Medulla oblongata (tissue), 1 donor: ENCODE data around the gene MIEF2.

Experiments
- DNase-seq: peaks from one replicate; pipeline ENCODE4 v3.0.0-alpha.2; 2015; ENCODE audit errors: extremely low spot score

MIEF2 gene

DNA sequence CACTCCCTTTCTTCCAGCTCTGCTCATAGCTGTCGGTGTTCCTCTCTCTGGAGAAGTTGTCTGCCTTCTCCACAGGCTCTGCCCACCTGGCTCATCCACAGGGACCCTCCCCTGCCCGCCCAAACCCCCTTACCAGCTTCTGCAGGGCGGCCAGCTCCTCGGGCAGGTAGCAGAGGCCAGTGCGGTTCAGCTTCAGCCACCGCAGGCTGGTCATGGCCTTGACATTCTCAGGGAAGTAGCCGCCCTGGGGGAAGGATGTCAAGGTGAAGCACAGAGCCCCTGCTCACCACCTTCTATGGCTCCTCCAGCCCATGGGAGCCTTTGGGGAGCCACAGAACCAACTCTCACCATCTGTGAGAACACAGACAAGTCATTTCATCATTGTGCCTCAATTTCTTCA is 3.7 kb upstream of the MIEF2 start:
- no peak for DNase-seq

DNA sequence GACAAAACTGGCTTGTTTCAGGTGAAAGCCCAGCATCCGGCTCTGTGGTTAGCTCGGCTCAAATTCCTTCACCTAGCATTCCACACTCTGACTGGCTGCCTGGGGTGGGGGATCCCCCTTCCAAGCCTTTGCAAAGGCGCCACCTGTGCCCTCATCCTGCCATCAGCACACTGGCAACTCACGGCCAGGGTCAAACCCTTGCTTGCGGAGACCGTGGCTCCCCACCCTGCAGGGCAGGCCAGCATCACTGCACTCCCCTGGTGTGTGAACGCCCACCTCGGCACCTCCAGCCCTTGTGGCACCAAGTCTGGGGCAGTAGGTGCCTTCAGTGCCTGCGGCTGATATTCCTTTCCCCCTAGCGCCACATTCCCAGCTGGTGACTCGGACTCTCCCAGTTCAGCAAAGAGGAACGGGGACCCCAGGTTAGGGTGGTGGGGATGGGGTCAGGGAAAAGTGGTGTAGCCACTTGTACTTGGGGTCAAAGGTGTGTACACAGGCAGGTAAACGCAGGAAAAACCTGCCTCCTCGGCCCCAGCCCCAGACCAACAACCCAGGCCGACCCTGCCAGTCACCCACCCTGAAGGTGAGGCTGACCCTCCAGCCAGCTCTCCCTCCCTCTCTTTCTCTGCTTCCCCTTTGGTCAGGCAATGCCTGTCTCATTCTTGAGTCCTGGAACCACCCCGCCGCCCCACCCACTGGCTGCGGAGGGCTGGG is 3.0 kb upstream of the MIEF2 start:
- DNase-seq, result no peak

DNA sequence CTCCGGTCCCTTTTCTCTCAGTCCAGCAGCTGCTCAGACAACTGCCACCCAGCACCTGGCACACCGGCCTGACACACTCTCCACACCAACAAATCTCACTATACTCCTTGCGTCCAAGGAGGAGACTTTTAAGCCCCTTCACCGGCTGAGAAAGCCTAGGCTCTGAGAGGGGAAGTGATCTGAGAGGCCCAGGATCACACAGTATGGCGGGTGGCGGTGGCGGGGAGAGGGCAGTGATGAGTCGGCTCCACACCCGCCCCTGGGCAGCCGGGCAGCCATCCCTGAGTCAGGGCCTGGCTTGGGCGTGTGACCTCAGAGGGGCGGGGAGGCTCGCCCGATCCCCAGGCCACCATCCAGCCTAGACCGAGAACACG is 2.5 kb upstream of the MIEF2 start:
- DNase-seq, result peak; percentile 78

DNA sequence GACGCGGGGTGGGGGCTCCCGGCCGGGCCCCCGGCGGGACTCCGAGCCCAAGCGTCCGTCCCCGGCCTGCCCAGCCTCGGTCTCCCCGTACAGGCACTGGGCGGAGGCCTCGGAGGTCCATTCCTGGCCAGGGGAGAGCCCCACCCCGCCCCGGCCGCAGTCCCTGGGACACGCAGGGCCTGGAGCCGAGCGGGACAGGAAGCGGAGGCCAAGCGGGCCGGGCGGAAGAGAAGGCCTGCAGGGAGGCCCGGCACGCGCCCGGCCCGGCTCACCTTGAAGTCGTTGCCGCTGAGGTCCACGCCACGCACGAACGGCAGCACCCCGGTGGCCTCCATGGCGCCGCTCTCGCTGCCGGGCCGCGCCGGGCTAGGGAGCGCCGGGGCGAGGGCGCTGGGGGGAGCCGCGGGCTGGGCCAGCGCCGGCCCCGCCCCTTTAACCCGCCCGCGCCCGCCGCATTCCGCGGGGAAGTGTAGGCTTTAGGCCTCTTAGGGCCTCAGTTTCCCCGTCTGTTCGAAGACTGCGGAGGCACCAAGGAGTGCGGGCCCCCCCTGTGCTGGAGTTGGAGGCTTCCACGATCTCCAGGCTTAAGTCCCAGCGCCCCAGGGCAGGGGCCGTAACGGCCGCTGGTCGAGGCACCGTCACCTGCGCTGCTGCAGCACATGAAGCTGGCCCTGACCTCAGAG is 2.0 kb upstream of the MIEF2 start, which contains the start of gene FLII:
FLII (minus strand) TSS at position 383 of the 683 bp plus-strand sequence; CDS start at position 335, 48 bp downstream.
- DNase-seq, result peak; percentile 75

DNA sequence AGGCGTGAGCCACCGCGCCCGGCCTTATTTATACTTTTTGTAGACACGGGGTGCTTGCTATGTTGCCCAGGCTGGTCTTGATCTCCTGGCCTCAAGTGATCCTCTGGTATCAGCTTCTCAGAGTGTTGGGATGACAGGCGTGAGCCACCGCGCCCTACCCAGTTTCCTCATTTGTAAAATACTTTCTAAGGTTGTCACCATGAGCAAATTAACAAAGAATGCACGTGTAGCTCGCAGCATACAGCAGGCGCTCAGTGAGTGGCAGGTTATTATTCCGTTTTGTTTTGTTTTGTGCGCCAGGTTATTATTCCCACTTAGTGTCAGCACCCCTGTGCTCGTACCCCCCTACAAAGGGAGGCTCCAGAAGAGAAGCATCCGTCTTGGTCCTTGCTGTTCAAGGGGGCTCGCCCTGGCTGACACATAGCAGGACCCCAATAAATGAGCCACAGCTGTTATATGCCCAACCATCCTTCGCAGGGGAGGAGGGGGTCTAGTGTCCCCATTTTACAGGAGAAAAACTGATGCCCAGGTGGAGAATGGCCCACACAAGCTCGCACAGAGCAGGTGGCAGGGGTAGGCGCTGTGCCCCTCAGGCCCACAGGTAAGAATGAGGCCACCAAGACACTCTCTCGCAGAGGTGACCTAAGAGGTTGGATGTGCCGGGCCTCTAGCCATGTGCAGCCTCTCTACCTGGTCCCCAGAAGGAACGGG is 686 bp upstream of the MIEF2 start:
- no peak for DNase-seq

DNA sequence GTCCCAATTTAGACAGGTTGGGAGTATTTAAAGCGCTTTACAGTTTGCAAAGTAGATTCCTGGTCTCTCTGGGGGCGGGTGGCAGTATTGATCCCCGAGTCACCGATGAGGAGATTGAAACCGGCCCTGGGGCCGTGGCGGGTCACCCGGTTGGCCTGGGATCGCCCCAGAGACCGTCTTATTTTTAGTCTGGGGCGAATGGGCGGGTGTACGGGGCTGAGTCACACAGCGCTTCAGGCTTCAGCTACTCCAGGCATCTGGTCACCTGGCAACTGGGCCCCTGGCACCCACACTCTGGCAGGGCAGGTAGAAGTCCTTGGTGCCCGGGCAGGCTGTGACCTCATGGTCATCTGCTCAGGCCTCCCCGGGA is 669 bp downstream of the MIEF2 start:
- no peak for DNase-seq

DNA sequence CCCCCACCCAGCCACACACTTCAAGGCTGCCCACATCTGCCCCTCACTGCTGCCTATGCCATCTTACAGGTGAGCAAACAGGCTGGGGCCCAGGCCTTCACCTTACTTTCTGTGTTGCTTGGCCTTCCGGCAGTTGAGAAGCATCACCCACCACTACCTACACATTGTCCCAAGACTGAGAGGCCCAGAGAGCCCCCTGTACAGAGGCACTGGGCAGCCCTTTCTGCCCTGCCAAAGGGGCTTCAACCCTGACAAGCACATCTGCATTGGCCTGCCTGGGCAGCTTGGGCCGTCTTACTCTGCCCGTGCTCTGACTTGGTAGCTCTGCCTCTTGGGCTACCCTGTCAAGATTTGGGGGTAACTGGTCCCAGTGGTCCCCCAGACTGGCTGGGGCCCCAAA is 1.2 kb downstream of the MIEF2 start:
- no peak for DNase-seq

DNA sequence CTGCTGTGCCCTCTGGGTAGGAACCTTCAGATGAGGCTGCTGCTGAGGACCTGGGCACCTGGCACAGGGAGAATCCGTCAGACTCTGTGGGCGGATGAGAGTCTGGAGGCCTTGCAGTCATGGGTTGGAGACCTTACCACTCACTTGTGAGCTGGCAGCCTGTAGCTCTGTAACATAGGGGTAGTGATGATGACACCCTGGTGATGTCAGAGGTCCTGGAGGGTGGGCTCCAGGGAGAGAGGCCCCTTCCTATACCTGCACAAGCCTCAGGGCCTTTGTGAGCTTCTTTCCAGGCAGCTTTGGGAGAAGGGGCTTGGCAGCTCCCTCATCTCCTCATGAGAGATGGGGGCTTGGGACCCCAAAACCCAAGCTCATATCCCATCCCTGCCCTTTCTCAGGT is 1.6 kb downstream of the MIEF2 start:
- no peak for DNase-seq

DNA sequence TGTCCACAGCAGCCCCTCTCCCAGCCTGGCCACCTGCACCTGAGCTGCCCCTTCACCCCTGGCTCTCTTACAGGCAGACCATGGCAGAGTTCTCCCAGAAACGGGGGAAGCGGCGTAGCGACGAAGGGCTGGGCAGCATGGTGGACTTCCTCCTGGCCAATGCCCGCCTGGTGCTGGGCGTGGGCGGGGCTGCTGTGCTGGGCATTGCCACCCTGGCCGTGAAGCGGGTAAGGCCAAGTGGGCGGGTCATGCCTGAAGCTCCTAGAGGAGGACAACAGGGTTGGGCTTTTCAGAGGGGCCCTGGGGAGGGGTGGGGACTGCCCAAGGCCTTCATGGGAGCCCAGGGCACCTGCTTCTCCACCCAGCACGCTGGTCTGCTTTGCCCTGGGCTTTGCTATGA is 2.2 kb downstream of the MIEF2 start:
- no peak for DNase-seq

DNA sequence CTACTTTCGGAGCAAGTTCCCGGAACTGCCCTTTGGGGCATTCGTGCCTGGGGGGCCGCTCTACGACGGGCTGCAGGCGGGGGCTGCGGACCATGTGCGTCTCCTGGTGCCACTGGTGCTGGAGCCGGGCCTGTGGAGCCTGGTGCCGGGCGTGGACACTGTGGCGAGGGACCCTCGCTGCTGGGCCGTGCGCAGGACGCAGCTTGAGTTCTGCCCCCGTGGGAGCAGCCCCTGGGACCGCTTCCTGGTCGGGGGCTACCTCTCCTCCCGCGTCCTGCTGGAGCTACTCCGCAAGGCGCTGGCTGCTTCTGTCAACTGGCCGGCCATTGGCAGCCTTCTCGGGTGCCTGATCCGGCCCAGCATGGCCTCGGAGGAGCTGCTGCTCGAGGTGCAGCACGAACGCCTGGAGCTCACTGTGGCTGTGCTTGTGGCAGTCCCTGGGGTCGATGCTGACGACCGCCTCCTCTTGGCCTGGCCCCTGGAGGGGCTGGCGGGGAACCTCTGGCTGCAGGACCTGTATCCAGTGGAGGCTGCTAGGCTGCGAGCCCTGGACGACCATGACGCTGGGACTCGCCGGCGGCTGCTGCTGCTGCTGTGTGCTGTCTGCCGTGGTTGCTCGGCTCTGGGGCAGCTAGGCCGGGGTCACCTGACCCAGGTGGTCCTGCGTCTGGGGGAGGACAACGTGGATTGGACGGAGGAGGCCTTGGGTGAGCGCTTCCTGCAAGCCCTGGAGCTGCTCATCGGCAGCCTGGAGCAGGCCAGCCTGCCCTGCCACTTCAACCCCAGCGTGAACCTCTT is 3.6 kb downstream of the MIEF2 start:
- DNase-seq, result no peak

DNA sequence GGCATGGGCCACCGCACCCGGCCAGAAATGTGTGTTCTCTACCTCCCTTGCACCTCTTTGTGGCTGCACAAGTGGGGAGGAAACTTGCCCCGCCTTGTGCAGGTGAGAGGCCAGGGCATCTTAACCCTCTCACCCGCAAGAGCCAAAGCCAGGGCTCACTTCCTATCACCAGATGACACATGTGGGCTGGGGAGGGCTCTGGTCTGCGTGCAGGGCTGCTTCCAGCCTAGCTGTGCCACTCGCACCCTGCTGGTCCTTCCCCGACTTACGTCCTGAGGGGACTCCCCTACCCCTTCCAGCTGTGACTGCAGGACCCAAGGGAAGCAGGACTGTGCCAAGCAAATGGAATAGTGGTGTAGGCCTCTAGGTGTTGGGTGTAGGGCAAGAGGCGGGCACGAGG is 6.9 kb downstream of the MIEF2 start:
- no peak for DNase-seq

DNA sequence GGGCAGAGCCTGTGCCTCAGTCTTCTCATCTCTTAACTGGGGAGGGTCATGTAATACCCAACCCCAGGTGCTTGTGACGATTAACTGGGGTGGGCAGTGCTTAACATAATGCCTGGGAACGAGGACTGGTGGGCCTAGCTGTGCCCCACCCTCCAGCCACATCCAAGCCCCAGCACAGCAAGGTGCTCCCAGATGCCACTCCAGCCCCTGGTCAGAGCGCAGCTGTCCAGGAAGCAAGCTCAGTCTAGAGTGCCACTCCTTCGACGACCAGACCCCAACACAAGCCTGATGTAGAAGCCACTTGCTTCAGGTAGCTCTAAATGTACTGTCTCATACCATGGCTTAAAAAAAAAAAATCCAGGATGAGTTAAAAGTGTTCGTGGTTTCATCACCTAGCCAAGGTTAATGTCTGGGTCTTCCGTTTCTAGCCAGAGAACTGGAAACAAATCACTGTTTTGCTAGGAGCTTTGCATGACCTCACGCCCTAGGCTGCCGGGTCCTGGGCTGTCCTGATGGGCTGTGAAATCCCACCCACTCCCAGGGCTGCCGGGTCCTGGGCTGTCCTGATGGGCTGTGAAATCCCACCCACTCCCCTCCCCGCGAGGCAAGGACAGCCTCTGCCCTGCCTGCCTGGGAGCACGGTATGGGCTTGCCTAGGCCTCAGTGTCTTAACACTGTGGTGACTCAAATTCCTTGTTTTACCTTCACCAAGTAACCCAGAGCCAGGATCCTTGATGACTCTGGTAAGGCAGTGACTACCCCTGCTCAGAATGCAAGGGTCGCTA is 7.7 kb downstream of the MIEF2 start:
- no peak for DNase-seq

DNA sequence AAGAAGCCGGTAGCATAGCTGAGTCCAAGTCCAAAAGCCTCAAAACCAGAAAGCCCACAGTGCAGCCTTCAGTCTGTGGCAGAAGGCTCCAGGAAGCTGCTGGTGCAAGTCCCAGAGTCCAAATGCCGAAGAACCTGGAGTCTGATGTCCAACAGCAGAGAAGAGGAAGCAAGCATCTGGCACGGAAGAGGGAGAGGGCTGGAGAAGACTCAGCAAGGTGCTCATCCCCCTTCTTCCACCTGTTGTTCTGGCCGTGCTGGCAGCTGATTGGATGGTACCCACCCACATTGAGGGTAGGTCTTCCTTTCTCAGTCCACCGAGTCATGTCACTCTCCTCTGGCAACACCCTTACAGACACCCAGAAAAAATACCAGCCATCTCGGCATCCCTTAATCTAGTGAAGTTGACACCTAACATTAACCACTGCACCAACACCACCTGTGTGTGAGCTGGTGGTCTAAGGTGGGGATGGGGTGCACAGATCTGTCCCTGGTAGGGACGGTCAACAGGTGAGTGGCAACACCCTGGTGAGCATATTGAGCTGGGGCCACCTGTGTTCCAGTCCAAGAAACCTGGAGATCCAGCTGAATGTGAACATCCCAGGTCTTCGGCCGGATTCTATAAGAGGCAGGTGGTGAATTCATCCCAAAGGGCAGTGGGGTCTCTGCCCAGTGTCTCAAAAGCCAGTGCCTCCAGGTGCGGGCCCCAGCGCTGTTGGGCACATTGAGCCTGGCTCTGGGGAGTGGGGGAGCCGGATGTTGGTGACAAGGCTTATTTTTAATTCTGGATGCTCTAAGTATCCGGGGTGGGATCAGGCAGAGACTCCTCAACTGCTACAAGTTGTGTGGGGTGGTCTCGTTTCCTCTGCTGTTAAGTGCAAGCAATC is 9.8 kb downstream of the MIEF2 start:
- DNase-seq, result no peak

DNA sequence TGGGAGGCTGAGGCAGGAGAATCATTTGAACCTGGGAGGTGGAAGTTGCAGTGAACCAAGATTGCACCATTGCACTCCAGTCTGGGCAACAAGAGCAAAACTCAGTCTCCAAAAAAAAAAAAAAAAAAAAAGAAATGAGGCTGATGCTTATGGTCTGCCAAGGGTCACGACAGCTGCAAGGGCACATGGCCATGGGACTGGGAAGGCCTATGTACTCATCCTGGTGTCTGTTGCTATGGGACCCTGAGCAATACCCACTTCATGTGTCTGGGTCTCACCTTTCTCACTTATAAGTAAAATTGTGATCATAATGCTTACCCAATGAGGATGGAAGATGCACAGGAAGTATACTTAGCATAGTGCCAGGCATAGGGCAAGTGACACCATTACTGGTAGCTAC is 16.6 kb downstream of the MIEF2 start:
- no peak for DNase-seq

DNA sequence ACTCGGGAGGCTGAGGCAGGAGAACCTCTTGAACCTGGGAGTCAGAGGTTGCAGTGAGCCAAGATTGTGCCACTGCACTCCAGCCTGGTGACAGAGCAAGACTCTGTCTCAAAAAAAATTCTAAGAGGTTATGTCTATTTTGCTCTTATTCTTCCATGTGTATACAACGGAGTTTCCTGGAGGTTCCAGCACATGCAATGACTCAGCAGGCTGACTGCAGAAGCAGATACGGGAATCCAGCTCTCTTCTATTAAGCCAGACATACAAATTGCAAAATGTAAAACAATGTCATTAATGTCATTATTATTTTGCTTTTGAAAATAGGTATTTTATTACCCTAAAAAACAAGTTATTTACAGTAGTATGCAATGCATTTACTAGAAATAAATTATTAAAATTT is 18.4 kb downstream of the MIEF2 start:
- DNase-seq, result no peak

DNA sequence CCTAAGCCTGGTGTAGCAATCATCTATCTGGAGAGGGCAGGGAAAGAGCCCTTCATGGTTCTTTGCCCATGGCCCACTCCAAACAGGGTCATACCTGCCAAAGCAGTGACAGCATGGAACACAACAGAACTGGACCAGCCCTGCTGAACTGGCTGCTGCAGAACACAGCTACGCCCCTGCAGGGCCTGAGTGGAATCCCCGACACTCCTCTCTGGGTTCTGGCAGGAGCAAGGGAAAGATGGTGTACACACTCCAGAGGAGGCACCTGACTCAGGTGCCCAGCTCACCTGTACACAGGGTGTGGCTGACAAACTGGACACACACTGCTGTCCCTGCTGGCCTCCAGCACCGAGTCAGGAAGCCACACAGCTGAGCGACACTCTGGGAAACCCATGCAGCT is 19.8 kb downstream of the MIEF2 start:
- DNase-seq, result no peak

DNA sequence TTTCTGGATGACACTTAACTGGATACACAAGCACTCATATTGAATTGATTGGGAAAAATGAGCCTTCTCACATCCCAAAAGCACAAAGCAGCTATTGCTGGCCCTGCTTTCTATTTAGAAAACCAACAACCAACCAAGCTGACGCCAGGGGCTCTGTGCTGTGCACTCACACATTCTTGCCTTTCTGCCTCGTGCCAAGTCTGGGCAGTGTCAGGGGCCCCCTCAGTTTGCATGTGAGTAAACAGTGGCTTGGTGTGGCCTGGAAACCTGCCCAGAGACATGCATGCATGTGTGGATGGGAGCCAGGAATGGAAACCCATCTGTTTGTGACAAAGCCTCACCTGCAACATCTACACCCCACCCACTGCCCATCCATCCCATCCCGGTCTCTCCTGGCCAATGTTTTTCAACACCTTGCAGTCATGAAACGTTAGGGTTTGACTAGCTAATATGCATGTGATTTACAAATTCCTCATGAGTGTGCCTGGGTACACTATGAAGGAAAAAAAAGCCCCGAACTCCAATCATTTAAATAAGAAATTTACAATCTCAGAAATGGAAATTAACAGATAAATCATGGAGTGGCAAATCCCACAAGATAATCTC is 20.4 kb downstream of the MIEF2 start:
- DNase-seq, result no peak

DNA sequence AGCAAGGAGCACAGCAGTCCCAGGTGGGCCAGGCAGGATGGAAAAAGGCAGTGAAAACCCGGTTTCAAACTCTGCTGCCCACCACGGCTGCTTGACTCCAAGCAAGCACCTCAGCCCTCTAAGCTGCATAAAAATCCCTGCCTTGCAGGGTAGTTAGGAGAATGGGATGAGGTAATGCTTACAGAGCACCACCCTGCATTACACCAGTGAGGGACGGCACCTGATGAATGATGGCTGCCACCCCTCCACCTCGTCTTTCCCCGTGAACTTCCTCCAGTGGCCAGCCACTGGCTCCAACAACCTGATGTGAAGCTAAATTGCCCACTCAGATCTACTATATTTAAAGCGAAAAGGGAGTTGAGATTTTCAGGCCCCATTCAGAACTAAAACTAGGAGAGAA is 21.3 kb downstream of the MIEF2 start:
- no peak for DNase-seq

DNA sequence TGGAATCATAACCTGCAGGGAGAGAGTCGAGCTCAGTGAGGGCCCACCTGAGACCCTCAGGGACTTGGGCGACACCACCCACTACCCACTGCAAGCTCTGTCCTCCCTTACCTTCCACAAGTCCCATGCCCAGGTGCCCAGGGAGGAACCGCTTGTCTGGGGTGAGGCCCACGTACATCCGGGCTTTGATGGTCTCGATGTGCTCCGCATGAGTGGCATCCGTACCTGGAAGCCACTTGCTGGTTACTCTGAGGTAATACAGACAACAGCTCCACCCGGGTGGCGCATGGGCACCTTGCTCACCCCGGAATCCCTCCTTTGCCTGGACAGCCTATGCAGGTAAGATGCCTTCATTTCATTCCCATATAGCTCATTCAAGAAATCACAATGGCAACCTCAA is 24.8 kb downstream of the MIEF2 start:
- DNase-seq, result no peak
